Stimulated activated CD8-positive, alpha-beta memory T cell treated with anti-CD3 and anti-CD28 coated beads, Interleukin-12 subunit alpha, Interleukin-12 subunit beta, amount 100 ng/mL, for 24 hours (primary cell): Measurements from ENCODE around the gene DGAT2.

Source experiments
- DNase-seq: peaks from one replicate; pipeline ENCODE4 v3.0.0-alpha.2; 2020; ENCODE audit errors: extremely low read depth

The DGAT2 gene

DNA sequence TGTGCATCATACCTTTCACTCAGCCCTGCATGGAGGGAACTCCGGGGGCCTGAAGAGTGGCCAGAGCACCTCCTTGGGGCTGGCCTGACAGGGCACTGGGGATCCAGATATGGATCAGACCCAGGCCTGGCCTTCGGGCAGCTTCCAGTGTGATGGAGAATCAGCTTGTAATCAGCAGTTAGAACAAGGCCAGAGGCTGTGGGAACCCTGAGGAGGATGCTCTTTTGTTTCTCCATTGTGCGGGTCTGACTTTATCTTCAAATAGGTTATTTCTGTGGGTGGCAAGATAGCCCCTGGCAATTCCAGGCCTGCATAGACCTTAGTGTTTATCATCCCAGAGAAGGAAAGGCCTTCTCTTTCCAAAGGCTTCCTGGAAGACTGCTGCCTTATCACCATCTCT, 12.3 kb downstream of the DGAT2 start:
- no peak for DNase-seq

DNA sequence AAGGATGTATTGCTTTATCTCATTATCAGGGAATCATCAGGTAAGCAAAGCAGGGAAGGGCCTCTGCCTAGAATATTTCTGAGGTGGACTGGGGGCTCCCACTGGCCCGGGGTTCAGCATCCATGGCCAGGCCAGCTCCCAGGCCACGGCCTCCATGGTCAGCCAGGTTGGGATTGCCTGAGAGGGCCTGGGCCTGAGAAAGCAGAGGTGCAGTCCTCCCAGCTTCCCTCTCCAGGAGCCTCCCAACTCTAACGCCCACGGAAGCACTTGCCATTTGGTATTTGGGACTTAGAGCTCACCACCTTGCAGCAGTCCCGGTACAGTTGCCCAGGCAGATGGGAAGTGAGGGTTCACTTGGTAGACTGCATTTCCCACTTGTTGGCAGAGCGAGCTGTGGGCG, 12.7 kb downstream of the DGAT2 start:
- no peak for DNase-seq

DNA sequence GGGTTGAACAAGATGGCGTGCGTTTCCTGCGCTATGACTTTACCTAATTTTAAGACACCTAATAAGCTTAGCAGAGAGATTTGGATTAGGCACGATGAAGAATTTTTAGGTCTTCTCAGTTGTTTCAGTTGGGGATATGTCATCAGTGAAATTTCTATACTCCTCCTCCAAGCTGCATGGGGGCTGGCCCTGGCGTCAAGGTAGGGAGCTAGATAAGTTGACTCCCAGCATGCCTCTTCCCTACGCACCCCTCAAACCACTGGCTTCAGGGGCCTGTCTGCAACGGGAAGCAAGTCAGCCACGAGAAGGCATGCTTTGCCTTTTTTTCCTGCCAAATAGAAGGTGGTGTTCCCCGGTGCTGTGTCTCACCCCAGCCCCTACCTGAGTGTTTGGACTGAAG, 13.3 kb downstream of the DGAT2 start:
- DNase-seq, result no peak

DNA sequence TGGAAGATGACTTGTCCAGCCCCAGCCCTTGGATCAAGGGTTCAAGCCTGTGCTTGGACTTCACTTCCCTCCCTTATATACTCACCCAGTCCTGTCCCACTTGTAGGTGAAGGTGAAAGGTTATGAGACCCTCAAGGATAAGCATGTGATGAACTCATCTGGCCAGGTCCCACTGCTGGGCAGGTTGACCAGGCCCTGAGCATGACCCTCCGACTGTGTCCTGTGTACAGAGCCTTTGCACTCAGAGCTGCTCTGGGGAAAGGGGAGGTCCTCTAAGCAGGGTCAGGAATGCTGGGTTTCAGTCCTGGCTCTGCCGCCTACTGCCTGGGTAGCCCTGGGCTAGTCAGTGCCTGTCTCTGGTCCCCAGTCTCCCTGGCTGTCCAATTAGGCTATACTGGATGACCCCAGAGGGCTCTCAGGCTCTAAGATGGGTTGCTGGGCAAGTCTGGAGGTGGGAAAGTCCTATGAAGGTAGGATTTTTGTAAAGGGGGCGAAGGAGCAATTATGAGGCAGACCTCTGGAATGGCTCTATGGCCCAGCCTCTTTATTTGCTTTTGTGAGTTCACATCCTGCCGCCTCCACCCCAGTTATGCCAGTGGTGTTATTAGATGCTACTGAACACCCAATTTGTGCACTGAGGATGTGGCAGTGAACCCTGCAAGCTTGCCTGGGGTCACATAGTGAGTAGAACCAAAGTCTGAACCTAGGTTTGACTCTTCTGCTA, 14.1 kb downstream of the DGAT2 start:
- no peak for DNase-seq

DNA sequence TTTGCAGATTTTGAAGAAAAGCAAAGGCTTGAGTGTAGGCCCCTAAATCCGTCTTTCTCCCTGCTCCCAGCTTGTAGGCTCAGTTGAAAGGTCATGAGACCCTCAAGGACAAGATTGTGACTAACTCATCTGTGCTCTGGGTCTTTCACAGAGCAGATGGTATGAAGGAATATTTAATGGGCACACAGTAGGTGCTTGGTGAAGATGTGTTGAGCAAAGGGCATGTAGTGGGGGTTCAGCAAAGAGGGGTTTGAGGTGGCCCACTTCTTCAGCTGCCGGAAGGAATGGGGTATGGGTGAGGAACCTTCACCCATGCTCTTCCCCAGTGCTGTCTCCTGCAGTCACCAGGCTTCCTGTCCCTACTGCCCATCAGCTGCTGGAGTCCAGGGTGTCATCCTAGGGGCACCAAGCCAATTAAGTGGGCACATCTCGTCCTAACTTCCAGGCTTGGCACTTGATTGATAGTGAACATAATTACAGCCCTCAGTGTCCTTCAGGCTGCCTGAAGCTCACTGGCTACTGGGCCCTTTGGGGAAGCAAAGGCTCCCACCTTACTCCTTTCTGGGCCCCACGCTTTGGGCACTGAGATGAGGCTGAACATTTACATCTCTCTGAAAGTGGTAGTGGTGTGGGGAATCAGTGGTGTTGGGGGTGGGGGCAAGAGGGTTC, 15.0 kb downstream of the DGAT2 start:
- no peak for DNase-seq

DNA sequence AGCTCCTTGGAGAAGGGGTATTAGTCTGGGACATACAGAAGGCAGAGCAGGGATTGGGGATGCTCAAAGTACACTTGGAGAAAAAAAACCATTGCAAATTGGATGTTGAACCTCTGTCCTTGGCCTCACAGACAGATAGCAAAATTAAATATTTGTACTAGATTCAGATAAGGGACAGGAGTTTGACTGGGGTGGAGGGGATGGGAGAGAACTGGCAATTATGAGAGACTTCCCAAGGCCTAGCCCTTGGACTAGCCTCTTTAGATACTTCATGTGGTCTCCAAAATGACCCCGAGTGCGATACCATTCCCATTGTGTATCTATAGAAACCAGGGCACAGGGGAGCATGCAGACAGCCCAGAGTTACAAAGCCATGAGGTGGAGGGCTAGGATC, 15.5 kb downstream of the DGAT2 start:
- DNase-seq, result no peak

DNA sequence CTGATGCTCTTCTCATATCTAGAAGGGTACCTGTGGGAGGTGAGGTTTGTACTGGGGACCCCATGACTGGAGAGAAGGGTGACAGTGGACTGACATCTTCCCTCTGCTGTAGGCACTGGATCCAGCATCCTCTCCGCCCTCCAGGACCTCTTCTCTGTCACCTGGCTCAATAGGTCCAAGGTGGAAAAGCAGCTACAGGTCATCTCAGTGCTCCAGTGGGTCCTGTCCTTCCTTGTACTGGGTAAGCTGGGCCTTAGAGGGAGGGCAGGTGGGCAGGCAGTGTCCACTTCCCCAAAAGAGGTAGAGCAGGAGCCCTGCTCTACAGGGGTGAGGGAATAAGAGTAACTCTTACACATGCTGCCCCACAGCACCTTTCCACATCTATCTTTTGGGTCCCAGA, 15.9 kb downstream of the DGAT2 start:
- no peak for DNase-seq

DNA sequence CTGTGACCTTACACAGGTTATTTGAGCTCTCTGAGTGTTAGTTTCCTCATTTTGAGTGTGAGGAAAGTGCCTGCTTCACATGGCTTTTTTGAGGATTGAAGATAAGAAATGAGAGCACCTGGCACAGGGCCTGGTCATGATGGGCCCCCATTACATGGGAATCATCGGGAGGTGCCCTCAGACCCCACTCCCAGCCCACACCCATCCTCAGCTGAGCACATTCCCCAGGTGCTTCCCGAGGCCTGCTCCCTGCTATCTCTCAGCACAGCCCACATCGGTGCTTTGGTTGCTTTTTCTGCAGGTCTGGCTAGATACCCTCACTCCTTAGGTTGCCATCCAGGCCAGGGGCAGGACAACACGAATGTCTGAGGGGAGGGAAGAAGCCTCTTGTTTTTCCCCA, 16.6 kb downstream of the DGAT2 start:
- DNase-seq, result no peak

DNA sequence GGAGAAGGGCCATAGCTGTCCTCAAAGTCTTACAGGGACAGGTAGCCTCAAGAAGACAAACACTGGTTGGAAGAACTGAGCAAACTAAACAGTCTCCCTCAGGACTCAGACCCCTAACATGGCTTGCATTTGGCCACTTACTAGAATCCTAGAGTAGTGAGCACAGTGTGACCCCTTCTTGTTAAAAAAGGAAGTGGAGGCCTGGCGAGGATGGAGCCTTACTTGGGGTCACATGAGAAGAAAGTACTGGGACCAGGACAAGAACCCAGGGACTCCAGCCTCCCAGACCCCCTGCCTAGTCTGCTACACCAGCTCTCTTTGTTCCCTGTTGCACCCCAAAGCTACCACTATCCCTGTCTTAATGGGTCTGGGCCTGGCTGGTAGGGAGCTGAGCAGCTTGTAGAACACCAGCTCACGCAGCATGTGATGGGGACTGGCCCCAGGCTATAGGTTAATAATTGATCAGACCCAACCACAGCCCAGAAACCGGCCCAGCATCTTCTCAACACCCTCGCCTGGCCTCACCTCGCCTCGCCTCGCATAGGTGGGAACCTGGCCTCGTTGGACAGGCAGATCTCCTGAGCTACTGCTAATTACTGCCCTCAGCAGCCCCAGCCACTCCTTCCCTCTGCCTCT, 17.6 kb downstream of the DGAT2 start:
- no peak for DNase-seq

DNA sequence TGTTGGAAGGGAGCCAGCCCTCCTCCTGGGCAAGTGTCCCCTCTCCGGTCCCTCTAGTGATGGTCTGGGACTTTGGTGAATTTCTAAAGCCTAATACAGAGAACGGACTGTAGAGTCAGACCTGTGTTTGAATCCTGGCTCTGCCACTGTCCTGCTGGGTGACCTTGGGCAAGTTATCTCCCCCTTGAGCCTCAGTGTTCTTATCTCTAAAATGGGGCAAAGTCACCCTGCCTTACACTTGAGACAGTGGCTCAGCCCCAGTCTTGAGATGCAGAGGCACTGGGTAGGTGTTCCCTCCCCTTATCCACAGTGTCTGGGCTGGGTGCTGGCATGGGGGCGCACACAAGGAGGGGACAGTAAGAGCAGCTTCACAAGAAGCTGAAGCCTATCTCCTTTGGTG, 20.9 kb downstream of the DGAT2 start:
- DNase-seq, result no peak

DNA sequence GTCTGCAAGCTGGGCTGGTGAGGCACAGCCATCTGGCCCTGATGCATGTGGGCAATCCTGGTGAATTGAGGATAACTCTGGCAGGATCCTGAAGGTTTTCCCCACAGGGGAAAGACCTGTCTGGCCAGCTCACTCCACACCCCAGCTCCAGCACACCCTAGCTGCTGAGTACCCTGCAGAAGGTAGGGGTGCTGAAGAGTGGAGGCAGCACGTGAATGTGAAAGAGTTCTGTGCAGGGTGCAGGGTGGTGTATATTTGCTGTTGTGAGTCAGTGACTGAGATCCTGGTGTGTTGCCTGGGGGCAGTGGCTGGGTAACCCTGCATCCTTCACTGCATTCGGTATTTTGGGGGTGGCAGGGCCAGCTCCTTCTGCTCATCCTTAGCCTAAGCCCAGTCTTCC, 22.4 kb downstream of the DGAT2 start:
- no peak for DNase-seq

DNA sequence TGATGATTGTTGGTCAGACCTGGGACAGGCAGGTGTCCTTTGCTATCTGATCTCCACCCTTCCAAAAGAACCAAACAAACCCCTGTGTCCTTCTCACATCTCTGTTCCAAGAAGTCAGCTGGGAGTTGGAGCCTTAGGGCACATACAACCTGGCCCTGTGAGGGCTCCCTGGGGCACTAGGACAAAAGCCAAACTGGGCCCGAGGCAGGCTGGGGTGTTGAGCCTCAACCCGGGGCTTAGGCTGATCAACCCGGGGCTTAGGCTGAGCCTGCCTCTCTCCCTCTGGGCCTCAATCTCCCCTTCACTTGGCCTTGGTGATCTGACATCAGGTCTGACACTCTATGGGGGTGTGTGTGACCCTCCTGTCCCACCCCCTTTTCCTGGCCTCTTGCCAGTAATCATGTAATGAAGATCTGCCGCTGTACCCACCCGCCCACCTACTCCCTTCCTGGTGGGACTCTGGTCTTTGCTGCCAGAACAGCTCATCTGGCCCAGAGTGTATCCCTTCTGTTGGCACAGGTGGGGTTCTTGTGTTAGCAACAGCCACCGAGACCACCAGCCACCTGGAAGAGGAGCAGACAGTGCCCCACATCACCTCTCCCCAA, 23.7 kb downstream of the DGAT2 start:
- no peak for DNase-seq

DNA sequence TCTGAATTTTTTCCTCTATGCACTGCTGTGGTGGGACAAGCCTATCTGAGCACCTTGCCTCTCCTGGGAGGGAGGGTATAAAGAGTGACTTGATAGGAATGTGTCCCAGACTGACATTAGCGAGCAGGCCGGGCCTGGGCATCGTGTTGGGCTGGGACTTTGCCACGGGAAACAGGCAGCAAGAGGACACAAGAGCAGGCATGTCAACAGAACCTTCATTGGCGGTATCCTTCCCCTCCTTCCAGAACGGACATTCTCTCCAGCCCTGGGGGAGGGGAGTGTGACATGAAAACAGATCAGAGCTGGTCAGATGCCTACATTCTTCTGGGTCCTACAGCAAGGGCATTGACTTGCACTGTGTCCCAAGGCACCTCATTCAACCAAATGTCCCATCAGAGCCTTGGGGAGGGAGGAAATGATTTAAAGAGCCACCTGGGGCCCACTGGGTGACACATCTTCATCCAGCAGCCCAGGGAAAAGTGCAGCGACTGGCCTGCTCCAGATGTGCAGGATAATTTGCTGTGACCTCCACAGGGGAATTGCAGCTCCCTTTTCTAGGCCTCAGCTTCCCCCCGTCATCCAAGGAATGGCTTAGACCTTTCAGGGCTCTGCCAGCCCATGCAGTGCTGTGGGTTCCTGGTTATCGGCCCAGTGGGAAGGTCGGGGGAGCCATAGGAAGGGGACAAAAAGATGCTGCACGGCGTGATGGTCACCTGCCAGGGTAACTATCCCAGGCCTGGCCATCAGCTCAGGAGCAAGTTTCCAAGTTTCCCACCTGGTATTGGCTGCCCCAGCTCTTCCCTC, 24.6 kb downstream of the DGAT2 start:
- DNase-seq, result no peak

DNA sequence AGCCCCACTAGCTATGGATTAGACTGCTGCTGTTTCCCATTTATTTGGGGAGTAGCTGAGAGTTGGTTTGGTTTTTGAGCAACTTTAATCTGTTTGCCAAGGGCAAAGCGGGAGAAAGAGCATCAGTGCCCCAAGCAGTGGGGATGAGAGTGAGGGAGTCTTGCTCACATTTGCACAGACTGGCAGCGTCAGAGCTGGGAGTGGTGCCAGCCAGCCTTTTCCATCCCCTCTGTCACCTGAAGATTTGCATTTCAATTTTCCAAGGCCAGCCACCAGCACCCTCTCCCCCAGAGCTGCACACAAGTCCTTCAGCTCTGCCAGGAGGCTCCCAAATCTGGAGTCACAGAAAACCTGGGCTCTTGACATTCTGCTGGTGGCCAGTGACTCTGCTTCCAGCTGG, 25.4 kb downstream of the DGAT2 start:
- DNase-seq, result no peak

DNA sequence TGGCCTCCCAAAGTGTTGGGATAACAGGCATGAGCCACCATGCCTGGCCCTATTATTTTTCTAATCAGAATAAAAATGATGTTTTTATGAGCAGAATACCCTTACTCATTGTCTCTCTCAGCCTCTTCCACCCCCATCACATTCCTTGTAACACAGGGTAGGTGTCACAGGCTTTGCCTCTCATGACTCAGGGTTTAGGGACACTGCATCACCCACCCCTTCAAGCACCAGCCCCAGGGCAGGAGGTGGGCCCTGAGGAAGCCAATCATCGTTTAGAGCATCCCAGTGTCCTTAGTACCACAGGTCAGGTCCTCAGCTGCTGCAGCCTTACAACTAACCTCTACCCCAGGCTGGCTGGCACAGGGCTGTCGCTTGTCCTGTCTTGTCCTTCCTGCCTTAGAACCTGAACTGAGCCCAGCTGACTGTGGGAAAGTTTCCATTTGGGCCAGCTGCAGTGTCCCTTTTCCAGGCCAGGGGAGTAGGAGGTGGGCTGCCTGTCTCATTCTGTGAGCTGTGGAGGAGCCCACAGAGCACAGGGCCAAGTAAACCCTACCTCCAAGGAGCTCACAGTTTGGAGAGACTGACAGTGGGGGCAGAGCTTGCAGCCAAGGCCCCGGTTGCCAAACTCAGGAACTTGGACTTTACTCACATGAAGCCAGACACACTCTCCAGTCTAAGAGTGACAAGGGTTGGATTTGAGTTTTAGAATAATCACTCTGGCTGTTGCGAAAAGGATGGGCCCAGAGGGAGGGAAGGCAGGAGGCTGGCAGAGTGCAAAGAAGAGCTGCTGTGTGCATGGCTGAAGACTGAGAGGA, 26.9 kb downstream of the DGAT2 start:
- DNase-seq, result no peak

DNA sequence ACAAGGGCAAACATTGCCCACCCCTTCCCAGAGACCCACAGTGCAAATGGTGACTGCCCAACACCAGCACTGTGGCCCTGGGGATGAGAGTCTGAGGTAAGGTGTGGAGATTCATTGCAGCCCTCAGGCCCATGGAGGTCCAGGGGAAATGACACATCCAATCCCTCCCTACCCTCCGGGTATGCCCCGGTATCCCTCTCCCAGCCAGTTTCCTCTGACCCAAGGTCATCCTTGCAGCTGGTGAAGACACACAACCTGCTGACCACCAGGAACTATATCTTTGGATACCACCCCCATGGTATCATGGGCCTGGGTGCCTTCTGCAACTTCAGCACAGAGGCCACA, 27.5 kb downstream of the DGAT2 start:
- no peak for DNase-seq

DNA sequence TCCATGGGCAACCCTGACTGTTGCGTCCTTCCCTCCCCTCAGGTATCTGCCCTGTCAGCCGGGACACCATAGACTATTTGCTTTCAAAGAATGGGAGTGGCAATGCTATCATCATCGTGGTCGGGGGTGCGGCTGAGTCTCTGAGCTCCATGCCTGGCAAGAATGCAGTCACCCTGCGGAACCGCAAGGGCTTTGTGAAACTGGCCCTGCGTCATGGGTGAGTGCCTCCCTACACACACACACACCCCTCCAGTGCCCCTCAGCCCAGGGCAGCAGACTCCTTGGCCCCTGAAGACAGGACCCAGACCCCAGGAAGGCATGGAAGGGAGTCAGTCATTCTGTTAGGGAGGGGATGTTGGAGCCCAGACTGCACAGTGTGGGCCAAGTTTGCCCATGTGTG, 28.5 kb downstream of the DGAT2 start:
- DNase-seq, result no peak

DNA sequence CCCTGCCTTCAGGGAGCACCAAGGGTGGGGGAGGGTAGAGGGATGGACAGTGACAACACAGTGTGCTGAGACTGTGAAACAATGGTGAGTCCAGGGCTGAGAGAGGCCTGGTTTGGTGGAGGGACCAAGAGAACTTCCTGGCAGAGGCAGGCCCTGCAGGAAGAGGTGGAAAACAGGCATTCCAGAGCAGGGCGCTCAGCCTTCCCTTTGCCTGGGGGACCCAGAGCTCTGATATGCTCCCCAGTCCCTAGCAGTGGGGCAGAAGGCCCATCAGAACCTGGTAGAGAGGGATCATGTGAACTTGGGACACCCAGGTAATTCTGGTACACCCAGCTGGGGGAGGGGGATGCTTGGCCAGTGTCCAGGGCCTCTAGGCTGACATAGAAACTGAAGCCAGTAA, 29.2 kb downstream of the DGAT2 start:
- DNase-seq, result no peak

DNA sequence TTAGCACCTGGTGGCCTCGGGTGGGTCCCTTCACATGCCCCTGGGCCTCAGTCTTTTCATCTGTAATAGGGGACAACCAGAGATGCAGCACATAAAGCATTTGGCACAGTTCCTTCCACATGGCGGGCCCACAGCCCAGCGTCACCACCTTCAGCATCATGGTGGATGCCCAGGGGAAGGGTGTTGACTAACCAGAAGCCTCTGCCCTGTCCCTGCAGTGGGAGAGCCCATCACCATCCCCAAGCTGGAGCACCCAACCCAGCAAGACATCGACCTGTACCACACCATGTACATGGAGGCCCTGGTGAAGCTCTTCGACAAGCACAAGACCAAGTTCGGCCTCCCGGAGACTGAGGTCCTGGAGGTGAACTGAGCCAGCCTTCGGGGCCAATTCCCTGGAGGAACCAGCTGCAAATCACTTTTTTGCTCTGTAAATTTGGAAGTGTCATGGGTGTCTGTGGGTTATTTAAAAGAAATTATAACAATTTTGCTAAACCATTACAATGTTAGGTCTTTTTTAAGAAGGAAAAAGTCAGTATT, 31.6 kb downstream of the DGAT2 start:
- no peak for DNase-seq

DNA sequence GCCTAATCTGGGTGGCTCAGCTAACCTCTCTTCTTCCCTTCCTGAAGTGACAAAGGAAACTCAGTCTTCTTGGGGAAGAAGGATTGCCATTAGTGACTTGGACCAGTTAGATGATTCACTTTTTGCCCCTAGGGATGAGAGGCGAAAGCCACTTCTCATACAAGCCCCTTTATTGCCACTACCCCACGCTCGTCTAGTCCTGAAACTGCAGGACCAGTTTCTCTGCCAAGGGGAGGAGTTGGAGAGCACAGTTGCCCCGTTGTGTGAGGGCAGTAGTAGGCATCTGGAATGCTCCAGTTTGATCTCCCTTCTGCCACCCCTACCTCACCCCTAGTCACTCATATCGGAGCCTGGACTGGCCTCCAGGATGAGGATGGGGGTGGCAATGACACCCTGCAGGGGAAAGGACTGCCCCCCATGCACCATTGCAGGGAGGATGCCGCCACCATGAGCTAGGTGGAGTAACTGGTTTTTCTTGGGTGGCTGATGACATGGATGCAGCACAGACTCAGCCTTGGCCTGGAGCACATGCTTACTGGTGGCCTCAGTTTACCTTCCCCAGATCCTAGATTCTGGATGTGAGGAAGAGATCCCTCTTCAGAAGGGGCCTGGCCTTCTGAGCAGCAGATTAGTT, 32.3 kb downstream of the DGAT2 start:
- DNase-seq, result no peak
